ENCODE measurements around the gene PDS5B. TPM values are rescaled to one million over a fixed set of nuclear protein-coding genes. Genes with fewer than 3 reads are reported as not detected.

Gene PDS5B
- total RNA-seq, 2 experiments from 2014 or later, result 44.1 to 46.6 TPM

DNA sequence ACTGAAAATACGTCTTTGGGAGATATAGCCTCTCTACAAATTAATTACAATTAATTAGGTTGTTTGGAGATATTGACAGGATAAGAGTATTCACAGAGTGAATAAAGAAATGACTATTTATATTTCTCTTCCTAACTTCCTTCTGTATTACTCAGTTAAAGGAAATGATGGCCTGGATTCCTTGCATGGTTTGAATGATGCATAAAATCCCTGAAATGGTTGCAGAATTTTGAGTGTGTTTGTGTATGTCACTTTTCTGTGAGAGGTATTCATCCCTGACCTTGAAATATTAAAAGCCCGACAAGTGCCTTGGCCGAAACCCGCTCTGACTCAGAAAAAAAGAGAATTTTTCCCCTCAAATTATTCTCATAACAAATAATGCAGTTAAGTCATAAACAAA, 90.0 kb downstream of the PDS5B start:
- peaks cover 28% of the 10 kb centered on the region for H3K36me3 Mint-ChIP-seq (ENCODE audit: low read depth)
- POLR2A ChIA-PET, result no interaction called here
- H3K4me3 Mint-ChIP-seq, result no peak overlapping the region
- DNase-seq, result no peak
- H3K9me3 Mint-ChIP-seq, result no peaks in the 10 kb centered on the region
- ATAC-seq, result no peak
- H3K27me3 Mint-ChIP-seq, result no peaks in the 10 kb centered on the region
- no peak overlapping the region for H3K27ac Mint-ChIP-seq
- intact Hi-C loops (cut with micrococcal nuclease), result no loop called here
- H3K4me1 Mint-ChIP-seq (ENCODE audit: low read depth), result peaks cover 13% of the 10 kb centered on the region
- CTCF ChIA-PET, result no interaction called here
- TF ChIP-seq CTCF (IDR thresholded peaks at IDR 0.05), result no peak

DNA sequence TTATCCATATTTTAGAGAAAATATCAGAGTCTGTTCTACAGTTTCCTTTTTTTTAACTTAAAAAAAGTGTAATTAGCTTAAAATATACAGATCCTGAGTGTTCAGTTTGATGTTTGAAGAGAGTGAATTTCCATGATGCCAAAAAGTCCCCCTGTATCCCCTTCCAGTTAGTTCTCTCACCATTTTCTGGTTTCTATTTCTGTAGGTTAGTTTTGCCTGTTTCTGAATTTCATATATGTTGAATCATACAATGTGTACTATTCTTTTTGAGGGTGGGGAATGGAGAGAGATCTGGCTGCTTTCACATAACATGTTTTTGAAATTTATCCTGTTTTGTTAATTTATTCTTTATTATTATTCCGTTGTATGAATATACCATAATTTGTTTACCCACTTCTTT, 95.9 kb downstream of the PDS5B start:
- intact Hi-C loops (cut with micrococcal nuclease), result no loop called here
- TF ChIP-seq CTCF (IDR thresholded peaks at IDR 0.05), result no peak
- no peak for DNase-seq
- Mint-ChIP-seq H3K27me3 (no peaks in the 10 kb centered on the region), H3K4me3 (no peak overlapping the region), H3K9me3 (no peaks in the 10 kb centered on the region), H3K36me3 (ENCODE audit: low read depth) (peaks cover 29% of the 10 kb centered on the region), H3K27ac (peak overlapping the region; percentile 46), H3K4me1 (ENCODE audit: low read depth) (peaks cover 26% of the 10 kb centered on the region)
- POLR2A ChIA-PET, result no interaction called here
- CTCF ChIA-PET, result interaction anchor here (0.6 to 1.7 kb wide), 3 partner anchors 13 to 61 kb away, joined by 3 to 4 read pairs (median 3); no protein-coding TSS in a partner anchor
- ATAC-seq, result peak; percentile 30

DNA sequence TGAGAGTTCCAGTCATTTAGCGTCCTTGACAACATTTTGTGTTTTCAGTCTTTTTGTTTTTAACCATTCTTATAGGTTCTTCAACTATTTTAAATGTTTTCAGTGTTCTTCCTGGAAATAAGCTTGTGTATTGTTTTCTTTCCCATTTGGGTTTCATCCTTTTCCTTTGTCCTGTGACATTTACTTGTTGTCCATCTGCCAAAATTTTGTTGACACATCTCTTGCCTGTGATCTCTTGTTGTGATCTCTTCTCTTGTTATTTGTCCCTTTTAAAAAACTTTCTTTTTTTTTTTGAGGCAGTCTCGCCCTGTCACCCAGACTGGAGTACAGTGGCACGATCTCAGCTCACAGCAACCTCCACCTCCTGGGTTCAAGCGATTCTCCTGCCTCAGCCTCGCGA, 96.5 kb downstream of the PDS5B start:
- no peak for ATAC-seq
- Mint-ChIP-seq H3K9me3 (no peaks in the 10 kb centered on the region), H3K4me3 (no peak overlapping the region), H3K36me3 (ENCODE audit: low read depth) (peaks cover 29% of the 10 kb centered on the region), H3K27me3 (no peaks in the 10 kb centered on the region), H3K4me1 (ENCODE audit: low read depth) (peaks cover 26% of the 10 kb centered on the region), H3K27ac (peak overlapping the region; percentile 46)
- CTCF ChIA-PET, result interaction anchor here (0.6 kb wide), 1 partner anchor 62 kb away, joined by 3 read pairs; no protein-coding TSS in a partner anchor
- intact Hi-C loops (cut with micrococcal nuclease), result no loop called here
- no peak for TF ChIP-seq CTCF (IDR thresholded peaks at IDR 0.05)
- no peak for DNase-seq
- POLR2A ChIA-PET, result no interaction called here

DNA sequence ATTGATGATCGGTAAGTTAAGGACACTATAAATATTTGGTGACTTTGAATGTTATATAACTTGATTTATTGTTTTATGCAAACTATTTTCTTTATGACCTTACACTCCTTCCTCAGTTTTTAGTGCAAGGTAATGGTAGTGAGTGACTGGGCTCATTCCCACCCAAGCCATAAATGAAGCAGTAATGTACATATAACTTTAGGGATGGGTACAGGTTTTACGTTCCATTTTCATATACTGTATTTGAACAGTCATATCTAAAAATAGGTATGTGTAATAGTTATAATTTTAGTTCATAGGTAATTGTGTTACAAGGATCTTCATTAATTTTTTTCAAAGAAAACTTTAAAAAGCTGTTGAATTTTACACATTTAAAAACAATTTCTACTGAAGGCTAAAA, 101.0 kb downstream of the PDS5B start:
- DNase-seq (no peak), ATAC-seq (no peak)
- Mint-ChIP-seq H3K9me3 (no peaks in the 10 kb centered on the region), H3K27ac (no peak overlapping the region), H3K4me3 (no peak overlapping the region), H3K4me1 (ENCODE audit: low read depth) (peaks cover 6% of the 10 kb centered on the region), H3K27me3 (no peaks in the 10 kb centered on the region), H3K36me3 (ENCODE audit: low read depth) (peaks cover 14% of the 10 kb centered on the region)
- CTCF ChIA-PET, result interaction anchor here (0.7 to 0.9 kb wide), 2 partner anchors 36 to 101 kb away, joined by 3 to 5 read pairs; partner anchors contain the start of gene PDS5B
- TF ChIP-seq CTCF (IDR thresholded peaks at IDR 0.05), result no peak
- intact Hi-C loops (cut with micrococcal nuclease), result no loop called here
- POLR2A ChIA-PET, result interaction anchor here (0.7 kb wide), 1 partner anchor 14 kb away, joined by 3 read pairs; no protein-coding TSS in a partner anchor

- no peak for TF ChIP-seq CTCF (IDR thresholded peaks at IDR 0.05)
- H3K36me3 Mint-ChIP-seq (ENCODE audit: low read depth), result peaks cover 13% of the 10 kb centered on the region
- H3K9me3 Mint-ChIP-seq, result no peaks in the 10 kb centered on the region
Measured at GRCh38 chr13:32695602-32696250, 109.5 kb downstream of the PDS5B start.

More at GRCh38 chr13:32695602-32696250, 109.5 kb downstream of the PDS5B start:
- POLR2A ChIA-PET, result no interaction called here
- Mint-ChIP-seq H3K27me3 (no peaks in the 10 kb centered on the region), H3K4me3 (no peak overlapping the region), H3K27ac (no peak overlapping the region), H3K4me1 (ENCODE audit: low read depth) (no peaks in the 10 kb centered on the region)
- DNase-seq (no peak), ATAC-seq (no peak)
- intact Hi-C loops (cut with micrococcal nuclease), result no loop called here
- CTCF ChIA-PET, result interaction anchor here (2.3 kb wide), 1 partner anchor 45 kb away, joined by 9 read pairs; no protein-coding TSS in a partner anchor

Measured in activated CD8-positive, alpha-beta T cell treated with anti-CD3 and anti-CD28 coated beads for 36 hours (primary cell).